Tibial nerve (tissue), 4 donors: Measurements from ENCODE around the gene INHA. TPM values are rescaled to one million over a fixed set of nuclear protein-coding genes. Genes with fewer than 3 reads are reported as not detected.

Experiments used
- DNase-seq, 2 donors: peaks; one replicate each; pipeline ENCODE4 v3.0.0-alpha.2; 2019; ENCODE audit warnings: low spot score in 2 of 2
- H3K27ac ChIP-seq, 4 donors: fragments of 200-600 bp; sonication (generic) in 3 of 4; one replicate each; pipeline ENCODE4 v1.5.1; 2017 to 2019; ENCODE audit warnings: mild to moderate bottlenecking in 1 of 4
- H3K27me3 ChIP-seq, 2 donors: fragments of 200-600 bp; sonication (generic) in 1 of 2; one replicate each; pipeline versions ENCODE4 v1.5.1 to v1.6.0; 2017 to 2019
- H3K36me3 ChIP-seq, 3 donors: fragments of 200-600 bp; sonication (generic); one replicate each; pipeline ENCODE4 v1.5.1; 2018 to 2019
- H3K4me1 ChIP-seq, 4 donors: fragments of 200-600 bp; sonication (generic) in 3 of 4; one replicate each; pipeline ENCODE4 v1.5.1; 2017 to 2019
- H3K4me3 ChIP-seq, 4 donors: fragments of 200-600 bp; sonication (generic) in 3 of 4; one replicate each; pipeline ENCODE4 v1.5.1; 2017 to 2019; ENCODE audit warnings: mild to moderate bottlenecking in 1 of 4, moderate library complexity in 1 of 4
- H3K9me3 ChIP-seq, 4 donors: fragments of 200-600 bp; sonication (generic) in 3 of 4; one replicate each; pipeline ENCODE4 v1.5.1; 2017 to 2019
- CTCF ChIP-seq, 5 experiments: fragments of 200-600 bp in 3 of 5; fragments of 450-650 bp in 2 of 5; sonication (generic) in 3 of 5; IDR thresholded peaks; one replicate each; pipeline ENCODE4 v1.5.1; 2016 to 2019; ENCODE audit warnings: antibody characterized with exemption in 5 of 5, mild to moderate bottlenecking in 3 of 5, moderate library complexity in 2 of 5
- EP300 ChIP-seq, 2 donors: sonication (generic); formaldehyde crosslinking; IDR thresholded peaks; one replicate each; pipeline ENCODE4 v1.6.1; 2017; ENCODE audit warnings: antibody characterized with exemption in 2 of 2, mild to moderate bottlenecking in 1 of 2
- POLR2A ChIP-seq, 2 donors: fragments of 450-650 bp; IDR thresholded peaks; one replicate each; pipeline ENCODE4 v1.6.1; 2017; ENCODE audit warnings: antibody characterized with exemption in 2 of 2, mild to moderate bottlenecking in 2 of 2, moderate library complexity in 2 of 2
- WGBS, 2 donors: methylation state at CpG; one replicate each; pipeline ENCODE4 v1.1.5; 2018; 5-methylcytosine and 5-hydroxymethylcytosine counted together
- total RNA-seq, 4 donors: library from RNA; depleted of rRNA; stranded (reverse); fragments of >200 nt; gene quantifications; one replicate each; pipeline ENCODE4 v1.1.0, GENCODE V29; 2016

The INHA gene
- total RNA-seq, 4 donors from 2014 or later = 1.1 to 1.4 TPM; not detected in 2

GRCh38 chr2:219544567-219544966, 27.5 kb upstream of the INHA start:
- no peak for DNase-seq
- TF ChIP-seq EP300 (IDR thresholded peaks at IDR 0.05) (no peak), CTCF (IDR thresholded peaks at IDR 0.05) (no peak), POLR2A (IDR thresholded peaks at IDR 0.05) (no peak)
- Histone ChIP-seq H3K4me1 (peaks cover 0 to 44% (median 20%) of the 10 kb centered on the region in 4 donors), H3K36me3 (peaks cover 0 to 29% (median 0%) of the 10 kb centered on the region in 3 donors), H3K9me3 (no peaks in the 10 kb centered on the region), H3K27me3 (no peaks in the 10 kb centered on the region), H3K4me3 (peak overlapping the region; percentile 33 to 90 (median 74)), H3K27ac (peak overlapping the region in 3 of 4 donors; percentile 75 to 97 (median 91))
- 37% methylated on average over 9 of the region's 9 CpGs for whole genome bisulfite sequencing, 2 donors

- Histone ChIP-seq H3K9me3 (no peaks in the 10 kb centered on the region), H3K36me3 (peaks cover 0 to 26% (median 0%) of the 10 kb centered on the region in 3 donors), H3K27ac (no peak overlapping the region), H3K4me1 (peaks cover 0 to 35% (median 17%) of the 10 kb centered on the region in 4 donors), H3K4me3 (no peak overlapping the region), H3K27me3 (no peaks in the 10 kb centered on the region)
- DNase-seq = no peak
- WGBS, 2 donors = 71 to 75% methylated on average over 3 of the region's 3 CpGs
- no peak for TF ChIP-seq EP300 (IDR thresholded peaks at IDR 0.05)
- no peak for TF ChIP-seq CTCF (IDR thresholded peaks at IDR 0.05)
These were observed 26.7 kb upstream of the INHA start for GRCh38 chr2:219545295-219545942.

- peaks cover 0 to 34% (median 17%) of the 10 kb centered on the region in 4 donors for H3K4me1 ChIP-seq
- WGBS, 2 donors = 70 to 73% methylated on average over 4 of the region's 4 CpGs
- no peak overlapping the region for H3K27ac ChIP-seq
- no peak for DNase-seq
- H3K27me3 ChIP-seq = no peaks in the 10 kb centered on the region
- H3K9me3 ChIP-seq = no peaks in the 10 kb centered on the region
- TF ChIP-seq POLR2A (IDR thresholded peaks at IDR 0.05) (no peak), CTCF (IDR thresholded peaks at IDR 0.05) (no peak), EP300 (IDR thresholded peaks at IDR 0.05) (no peak)
- H3K36me3 ChIP-seq = peaks cover 0 to 21% (median 0%) of the 10 kb centered on the region in 3 donors
- H3K4me3 ChIP-seq = no peak overlapping the region
These were observed 26.2 kb upstream of the INHA start for GRCh38 chr2:219545943-219546352.

- H3K27ac ChIP-seq = no peak overlapping the region
- no peaks in the 10 kb centered on the region for H3K27me3 ChIP-seq
- no peak overlapping the region for H3K4me3 ChIP-seq
- no peak for TF ChIP-seq POLR2A (IDR thresholded peaks at IDR 0.05)
- TF ChIP-seq CTCF (IDR thresholded peaks at IDR 0.05) = no peak
- TF ChIP-seq EP300 (IDR thresholded peaks at IDR 0.05) = no peak
- no peaks in the 10 kb centered on the region for H3K9me3 ChIP-seq
- 91 to 95% methylated on average over 23 to 24 of the region's 26 CpGs for WGBS, 2 donors
- H3K36me3 ChIP-seq = peaks cover 0 to 19% (median 0%) of the 10 kb centered on the region in 3 donors
- no peak for DNase-seq
- peaks cover 0 to 32% (median 15%) of the 10 kb centered on the region in 4 donors for H3K4me1 ChIP-seq
These were observed 24.5 kb upstream of the INHA start for GRCh38 chr2:219547621-219548020.

- Histone ChIP-seq H3K4me1 (peaks cover 0 to 37% (median 20%) of the 10 kb centered on the region in 4 donors), H3K27me3 (peaks cover 0 to 7% of the 10 kb centered on the region in 2 donors), H3K9me3 (no peaks in the 10 kb centered on the region), H3K27ac (no peak overlapping the region), H3K4me3 (no peak overlapping the region), H3K36me3 (peaks cover 0 to 21% (median 0%) of the 10 kb centered on the region in 3 donors)
- TF ChIP-seq EP300 (IDR thresholded peaks at IDR 0.05) = no peak
- no peak for TF ChIP-seq CTCF (IDR thresholded peaks at IDR 0.05)
- no peak for TF ChIP-seq POLR2A (IDR thresholded peaks at IDR 0.05)
- 90 to 93% methylated on average over 18 of the region's 18 CpGs for WGBS, 2 donors
- DNase-seq = no peak
These were observed 23.1 kb upstream of the INHA start for GRCh38 chr2:219548990-219549389.
